Body of pancreas (tissue), 4 donors: ENCODE data around the gene RNF222. TPM values are rescaled to one million over a fixed set of nuclear protein-coding genes. Genes with fewer than 3 reads are reported as not detected.

Source experiments
- ATAC-seq: fragments of 150-250 bp; one replicate; pipeline ENCODE4 v1.9.1; 2016
- DNase-seq, 4 donors: peaks; one replicate each; pipeline ENCODE4 v3.0.0-alpha.2; 2019
- H3K27ac ChIP-seq, 4 donors: fragments of 200-600 bp; sonication (generic); 1 replicate in 3 of 4; 2 replicates in 1 of 4; pipeline versions ENCODE4 v1.5.1 to v1.6.1; 2016 to 2019; ENCODE audit warnings: mild to moderate bottlenecking in 1 of 4, mixed read lengths in 1 of 4, moderate library complexity in 1 of 4
- H3K27me3 ChIP-seq, 2 donors: fragments of 200-600 bp; sonication (generic); one replicate each; pipeline ENCODE4 v1.6.0; 2016; ENCODE audit warnings: mild to moderate bottlenecking in 1 of 2
- H3K36me3 ChIP-seq, 2 donors: fragments of 200-600 bp; sonication (generic); replicated peaks in 1 of 2; 2 replicates each; pipeline ENCODE4 v1.5.1; 2016; ENCODE audit warnings: low read depth in 2 of 2; ENCODE audit not compliant: insufficient read depth in 1 of 2
- H3K4me1 ChIP-seq: fragments of 200-600 bp; sonication (generic); one replicate; pipeline ENCODE4 v1.6.0; 2016
- H3K4me3 ChIP-seq, 2 donors: fragments of 200-600 bp; sonication (generic); 1 replicate in 1 of 2; 2 replicates in 1 of 2; pipeline ENCODE4 v1.5.1; 2016 to 2019
- H3K9me3 ChIP-seq, 3 donors: fragments of 200-600 bp; sonication (generic); 1 replicate in 2 of 3; 2 replicates in 1 of 3; pipeline ENCODE4 v1.5.1; 2016
- CTCF ChIP-seq, 7 experiments: fragments of 450-650 bp in 4 of 7; fragments of 200-600 bp in 3 of 7; sonication (generic) in 3 of 7; IDR thresholded peaks; one replicate each; pipeline ENCODE4 v1.5.1; 2016 to 2019; ENCODE audit warnings: antibody characterized with exemption in 7 of 7
- POLR2A ChIP-seq, 3 donors: fragments of 450-650 bp; IDR thresholded peaks; one replicate each; pipeline ENCODE4 v1.6.1; 2016; ENCODE audit warnings: antibody characterized with exemption in 3 of 3, mild to moderate bottlenecking in 2 of 3
- WGBS, 2 donors: methylation state at CpG; one replicate each; pipeline ENCODE4 v1.1.5; 2017; 5-methylcytosine and 5-hydroxymethylcytosine counted together
- intact Hi-C: fragments of 100-400 bp; cut with DNase I; formaldehyde crosslinking; loops from one replicate; pipeline ENCODE4 v1.15.1; 2023
- total RNA-seq, 2 donors: library from RNA; depleted of rRNA; stranded (reverse); fragments of >200 nt; gene quantifications; one replicate each; pipeline ENCODE4 v1.1.0, GENCODE V29; 2016

RNF222 gene
- total RNA-seq, 2 donors from 2014 or later = not detected

GRCh38 chr17:8408371-8408770, 10.7 kb upstream of the RNF222 start:
- no peaks in the 10 kb centered on the region for H3K36me3 ChIP-seq
- no peak for TF ChIP-seq POLR2A (IDR thresholded peaks at IDR 0.05)
- TF ChIP-seq CTCF (IDR thresholded peaks at IDR 0.05) = no peak
- intact Hi-C loops = no loop called here
- 69 to 76% methylated on average over 14 of the region's 14 CpGs for WGBS, 2 donors
- peaks cover 7% of the 10 kb centered on the region for H3K4me1 ChIP-seq
- H3K9me3 ChIP-seq = no peaks in the 10 kb centered on the region
- no peaks in the 10 kb centered on the region for H3K27me3 ChIP-seq
- no peak overlapping the region for H3K27ac ChIP-seq
- ATAC-seq (no peak), DNase-seq (no peak)
- no peak overlapping the region for H3K4me3 ChIP-seq

DNA sequence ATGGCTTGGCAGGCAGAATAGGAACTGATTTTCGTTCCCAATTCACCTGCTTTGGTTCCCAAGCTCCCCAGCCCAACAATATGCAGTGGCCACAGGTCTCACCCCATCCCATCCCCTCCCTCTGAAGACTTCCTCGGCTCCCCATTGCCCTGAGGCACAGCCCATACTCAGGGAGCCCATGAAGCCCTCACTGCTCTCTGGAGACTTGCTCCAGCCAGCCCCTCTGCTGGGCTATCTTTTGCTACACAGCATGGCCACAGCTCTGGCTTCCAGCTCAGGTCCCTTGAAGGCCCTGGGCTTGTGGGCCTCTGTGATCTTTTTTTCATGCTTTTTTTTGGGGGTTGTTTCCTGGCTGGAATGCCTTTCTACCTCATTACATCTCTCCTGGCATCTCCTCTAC, 8.5 kb upstream of the RNF222 start:
- Histone ChIP-seq H3K9me3 (no peaks in the 10 kb centered on the region), H3K4me1 (peaks cover 7% of the 10 kb centered on the region), H3K27me3 (no peaks in the 10 kb centered on the region), H3K27ac (no peak overlapping the region), H3K4me3 (no peak overlapping the region), H3K36me3 (no peaks in the 10 kb centered on the region)
- TF ChIP-seq CTCF (IDR thresholded peaks at IDR 0.05) (no peak), POLR2A (IDR thresholded peaks at IDR 0.05) (no peak)
- intact Hi-C loops = loop anchor here (2.0 kb wide), 1 partner anchor 337 kb away; no protein-coding TSS in a partner anchor
- no peak for ATAC-seq
- 48 to 57% methylated on average over 2 of the region's 2 CpGs for WGBS, 2 donors
- DNase-seq = no peak

DNA sequence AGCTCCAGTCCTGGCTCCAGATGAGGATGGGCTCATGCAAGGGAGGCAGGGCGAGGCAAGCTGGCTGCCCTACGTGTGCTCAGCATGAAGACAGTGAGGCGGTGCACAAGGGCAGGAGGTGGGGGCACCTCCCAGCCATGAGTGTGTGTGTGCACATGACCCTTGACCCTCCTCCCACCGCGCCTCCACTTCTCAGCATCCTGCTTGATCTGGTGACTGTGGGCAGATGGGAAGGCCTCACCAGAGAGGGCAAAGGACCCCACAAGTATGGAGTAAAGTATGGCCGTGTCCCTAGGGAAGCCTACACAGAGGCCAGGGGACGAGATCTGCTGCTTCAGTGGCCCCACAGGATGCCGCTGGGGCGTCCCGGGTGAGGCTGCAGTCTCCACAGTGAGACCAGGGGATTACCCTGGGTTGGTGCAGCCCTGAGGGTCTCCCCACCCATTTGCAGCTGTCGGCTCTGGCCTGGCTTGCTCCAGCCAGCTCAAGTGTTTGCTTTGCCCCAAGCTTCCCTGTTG, 7.9 kb upstream of the RNF222 start:
- TF ChIP-seq CTCF (IDR thresholded peaks at IDR 0.05) (no peak), POLR2A (IDR thresholded peaks at IDR 0.05) (no peak)
- Histone ChIP-seq H3K36me3 (no peaks in the 10 kb centered on the region), H3K9me3 (no peaks in the 10 kb centered on the region), H3K27ac (no peak overlapping the region), H3K4me1 (peaks cover 6% of the 10 kb centered on the region), H3K4me3 (no peak overlapping the region), H3K27me3 (no peaks in the 10 kb centered on the region)
- 85 to 94% methylated on average over 3 to 11 of the region's 11 CpGs for WGBS, 2 donors
- DNase-seq (no peak), ATAC-seq (no peak)
- intact Hi-C loops = loop anchor here (2.0 kb wide), 1 partner anchor 337 kb away; no protein-coding TSS in a partner anchor

DNA sequence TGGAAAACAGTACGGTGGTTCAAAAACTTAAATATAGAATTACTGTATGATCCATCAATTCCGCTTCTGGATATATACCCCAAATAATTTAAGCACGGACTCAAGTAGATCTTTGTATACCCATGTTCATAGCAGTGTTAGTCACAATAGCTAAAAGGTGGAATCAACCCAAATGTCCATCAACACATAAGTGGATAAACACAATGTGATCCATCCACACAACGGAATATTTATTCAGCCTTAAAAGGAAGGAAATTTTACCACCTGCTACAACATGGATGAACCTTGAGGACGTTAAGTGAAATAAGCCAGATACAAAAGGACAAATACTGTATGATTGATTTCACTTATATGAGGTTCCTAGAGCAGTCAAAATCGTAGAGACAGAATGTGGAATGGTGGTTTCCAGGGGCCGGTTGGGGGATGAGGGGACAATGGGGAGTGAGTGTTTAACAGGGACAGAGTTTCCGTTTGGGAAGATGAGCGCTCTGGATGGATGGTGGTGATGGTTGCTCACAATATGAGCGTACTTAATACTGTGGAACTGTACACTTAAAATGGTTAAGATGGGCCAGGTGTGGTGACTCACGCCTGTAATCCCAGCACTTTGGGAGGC, 5.4 kb upstream of the RNF222 start:
- Histone ChIP-seq H3K27me3 (no peaks in the 10 kb centered on the region), H3K4me3 (no peak overlapping the region), H3K27ac (no peak overlapping the region), H3K4me1 (no peaks in the 10 kb centered on the region), H3K9me3 (no peaks in the 10 kb centered on the region), H3K36me3 (no peaks in the 10 kb centered on the region)
- ATAC-seq (no peak), DNase-seq (no peak)
- intact Hi-C loops = no loop called here
- 65 to 70% methylated on average over 11 of the region's 11 CpGs for WGBS, 2 donors
- TF ChIP-seq POLR2A (IDR thresholded peaks at IDR 0.05) (no peak), CTCF (IDR thresholded peaks at IDR 0.05) (no peak)

DNA sequence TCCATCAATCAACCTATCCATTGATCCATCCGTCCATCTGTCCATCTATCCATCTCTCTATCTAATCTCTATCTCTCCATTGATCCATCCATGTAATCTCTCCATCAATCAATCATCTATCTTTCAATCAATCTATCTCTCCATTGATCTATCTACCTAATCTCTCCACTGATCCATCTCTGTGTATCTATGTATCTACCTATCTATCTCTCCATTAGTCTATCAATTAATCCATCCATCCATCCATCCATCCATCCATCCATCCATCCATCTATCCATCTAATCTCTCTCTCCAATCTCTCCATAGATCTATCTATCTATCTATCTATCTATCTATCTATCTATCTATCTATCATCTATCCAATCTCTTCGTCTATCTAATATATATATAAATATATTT, 3.5 kb upstream of the RNF222 start:
- peaks cover 0 to 9% of the 10 kb centered on the region in 2 donors for H3K27me3 ChIP-seq

More for the DNA sequence above, 3.5 kb upstream of the RNF222 start:
- no peak overlapping the region for H3K27ac ChIP-seq
- no peaks in the 10 kb centered on the region for H3K36me3 ChIP-seq
- intact Hi-C loops = no loop called here
- H3K4me3 ChIP-seq = no peak overlapping the region
- DNase-seq = no peak
- TF ChIP-seq CTCF (IDR thresholded peaks at IDR 0.05) = no peak
- no peak for TF ChIP-seq POLR2A (IDR thresholded peaks at IDR 0.05)
- no peaks in the 10 kb centered on the region for H3K9me3 ChIP-seq
- 45 to 51% methylated on average over 2 of the region's 2 CpGs for WGBS, 2 donors
- ATAC-seq = no peak
- H3K4me1 ChIP-seq = no peaks in the 10 kb centered on the region
